HFF-Myc (cell line): Measurements from ENCODE around the gene CHMP2A.
A peak's percentile ranks its signal among the peaks of the same experiment; 100 is the strongest.
"Not testable (repeated sequence)": the region's sequence is repeated elsewhere in the genome, so short reads cannot be mapped to it uniquely, and the experiment has no call there.

Source experiments
- DNase-seq: peaks from one replicate; pipeline ENCODE4 v3.0.0-alpha.2; 2011; ENCODE audit warnings: low read depth; ENCODE audit errors: extremely low read depth
- H3K4me3 ChIP-seq: replicated peaks from 2 replicates; pipeline ENCODE4 v1.5.1; 2011; ENCODE audit warnings: low read depth, mild to moderate bottlenecking, control low read depth, low read length
- CTCF ChIP-seq: IDR thresholded peaks from 2 replicates; pipeline ENCODE4 v1.5.1; 2012; ENCODE audit warnings: mild to moderate bottlenecking, low read depth, low read length, control low read depth; ENCODE audit errors: missing control alignments

CHMP2A gene

GRCh38 chr19:58581227-58582141 is 26.6 kb upstream of the CHMP2A start:
- peak; percentile 99 for TF ChIP-seq CTCF
- peak; percentile 80 for DNase-seq
- no peak overlapping the region for H3K4me3 ChIP-seq

GRCh38 chr19:58579473-58580142 is 24.7 kb upstream of the CHMP2A start:
- no peak for DNase-seq
- H3K4me3 ChIP-seq = no peak overlapping the region
- no peak for TF ChIP-seq CTCF

DNA sequence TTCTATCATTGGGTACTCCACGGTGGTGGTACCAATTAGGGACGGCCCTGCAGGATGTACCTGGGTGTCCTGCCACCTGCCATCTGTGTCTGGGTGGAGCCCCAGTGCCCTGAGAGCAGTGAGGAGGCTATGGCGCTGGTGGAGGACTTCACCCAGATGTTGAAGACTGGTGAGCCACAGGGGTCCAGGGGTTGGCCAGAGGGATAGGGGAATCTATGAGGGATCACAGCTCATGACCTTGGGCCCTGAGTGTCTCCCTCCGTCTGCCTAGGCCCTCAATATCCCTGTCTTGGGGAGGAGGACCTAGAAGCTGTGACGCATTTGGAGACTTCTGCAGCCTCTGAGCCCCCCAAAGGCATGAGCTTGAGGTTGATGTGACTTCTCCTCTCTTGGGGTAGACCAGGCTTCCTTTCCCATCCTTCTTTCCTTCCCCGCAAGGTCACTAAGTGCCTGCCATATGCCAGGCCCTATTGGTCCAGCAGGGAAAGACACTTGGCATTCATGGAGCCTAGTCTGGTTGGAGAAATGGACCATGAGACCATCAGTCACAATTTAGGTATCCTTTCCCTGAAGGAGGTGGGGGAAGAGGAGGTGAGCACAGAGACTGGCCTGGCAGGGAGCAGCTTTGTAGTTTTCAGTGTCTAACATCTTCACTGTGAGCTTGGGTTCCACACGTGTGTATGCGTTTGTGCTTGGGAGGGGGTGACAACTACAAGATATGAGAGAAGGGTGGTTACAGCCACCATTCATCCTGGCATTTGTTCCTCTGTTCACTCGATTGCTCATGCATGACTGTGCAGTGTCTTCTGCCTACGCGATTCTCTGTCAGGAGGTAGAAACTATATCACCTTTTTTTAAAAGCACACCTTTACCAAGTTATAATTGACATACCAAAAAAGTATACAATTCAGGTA is 23.4 kb upstream of the CHMP2A start:
- no peak for DNase-seq
- H3K4me3 ChIP-seq = no peak overlapping the region
- TF ChIP-seq CTCF = no peak

- DNase-seq = not testable (repeated sequence)
Measured at GRCh38 chr19:58577581-58577980, 22.7 kb upstream of the CHMP2A start.

GRCh38 chr19:58575183-58576041 is 20.5 kb upstream of the CHMP2A start:
- DNase-seq = peak; percentile 68
- TF ChIP-seq CTCF = no peak
- peak overlapping the region; percentile 66 for H3K4me3 ChIP-seq

More at GRCh38 chr19:58577581-58577980, 22.7 kb upstream of the CHMP2A start:
- not testable (repeated sequence) for H3K4me3 ChIP-seq

DNA sequence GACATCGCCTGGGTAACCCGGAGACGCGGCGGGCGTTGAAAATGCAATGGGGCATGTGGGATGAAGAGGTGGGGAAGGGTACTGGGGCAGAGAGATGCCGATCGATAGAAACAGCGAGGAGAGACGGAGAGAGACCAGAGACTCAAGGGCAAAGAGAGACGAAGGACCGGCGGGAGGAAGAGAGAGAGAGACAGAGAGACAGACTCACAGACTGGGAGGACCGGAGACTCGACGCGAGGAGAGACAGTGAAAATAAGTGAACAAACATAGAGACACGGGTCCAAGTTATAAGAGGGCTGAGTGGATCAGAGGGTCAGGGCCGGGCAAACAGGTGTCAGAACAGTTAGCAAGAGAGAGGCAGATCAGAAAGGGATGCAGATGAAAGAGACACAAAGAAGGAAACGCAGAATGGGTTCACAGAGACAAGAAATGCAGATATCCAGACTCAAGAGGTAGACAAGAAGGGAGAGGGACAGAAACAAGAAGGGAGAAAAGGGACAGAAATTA is 18.8 kb upstream of the CHMP2A start:
- no peak for DNase-seq
- peak overlapping the region; percentile 66 for H3K4me3 ChIP-seq
- TF ChIP-seq CTCF = no peak
